Measurements from ENCODE around the gene IQGAP1. TPM values are rescaled to one million over a fixed set of nuclear protein-coding genes. Genes with fewer than 3 reads are reported as not detected.

IQGAP1 gene
- total RNA-seq, 1 experiment from 2014 or later: 113 TPM

- H3K27ac ChIP-seq (ENCODE audit: low read depth, low read length): no peak overlapping the region
- DNase-seq (ENCODE audit: low read depth, low spot score) (no peak), ATAC-seq (no peak)
- no peak for TF ChIP-seq RAD21 (IDR thresholded peaks at IDR 0.05; ENCODE audit: low read depth)
- ChIA-PET RAD21 (ENCODE audit: low non-redundant PET in 1 of 2, low total read pairs in 2 of 2, uncharacterized antibody in 2 of 2, unreplicated experiment in 2 of 2) (no interaction called here), CTCF (no interaction called here), POLR2A (no interaction called here)
- intact Hi-C loops (cut with micrococcal nuclease): loop anchor here (10.0 kb wide), 2 partner anchors 205 to 345 kb away; no protein-coding TSS in a partner anchor
- no peaks in the 10 kb centered on the region for H3K4me1 ChIP-seq (ENCODE audit: control insufficient read depth in 1 of 2, insufficient read depth in 2 of 2, low read length in 2 of 2)
- H3K9ac ChIP-seq (ENCODE audit: low read length): no peak overlapping the region
- H3K4me2 ChIP-seq (ENCODE audit: low read length): no peak overlapping the region
- no peaks in the 10 kb centered on the region for H3K79me2 ChIP-seq (ENCODE audit: insufficient read depth, low read length)
- H3K4me3 ChIP-seq (replicated peaks in 1 of 2; ENCODE audit: low read depth in 1 of 2, low read length in 2 of 2): no peak overlapping the region
- no peaks in the 10 kb centered on the region for H3K27me3 ChIP-seq (ENCODE audit: insufficient read depth, low read length)
- H3K9me2 ChIP-seq (ENCODE audit: insufficient read depth): no peaks in the 10 kb centered on the region
- no peaks in the 10 kb centered on the region for H3K9me3 ChIP-seq (ENCODE audit: control insufficient read depth in 1 of 2, insufficient read depth in 1 of 2, low read depth in 1 of 2, low read length in 2 of 2)
- no peaks in the 10 kb centered on the region for H4K20me1 ChIP-seq (ENCODE audit: insufficient read depth)
- no TSS peak for BruUV-seq (replicated peaks)
- H2AFZ ChIP-seq (ENCODE audit: low read depth, low read length, poor library complexity, severe bottlenecking): no peak overlapping the region
- peaks cover 27 to 44% of the 10 kb centered on the region in 2 experiments for H3K36me3 ChIP-seq (ENCODE audit: control insufficient read depth in 1 of 2, insufficient read depth in 2 of 2, low read length in 2 of 2)
Measured at GRCh38 chr15:90489514-90489913, 101.5 kb downstream of the IQGAP1 start.

GRCh38 chr15:90489944-90490343 is 101.9 kb downstream of the IQGAP1 start:
- H3K27me3 ChIP-seq (ENCODE audit: insufficient read depth, low read length): no peaks in the 10 kb centered on the region
- ATAC-seq (no peak), DNase-seq (ENCODE audit: low read depth, low spot score) (no peak)
- no peaks in the 10 kb centered on the region for H3K79me2 ChIP-seq (ENCODE audit: insufficient read depth, low read length)
- H3K27ac ChIP-seq (ENCODE audit: low read depth, low read length): no peak overlapping the region
- ChIA-PET POLR2A (no interaction called here), RAD21 (ENCODE audit: low non-redundant PET in 1 of 2, low total read pairs in 2 of 2, uncharacterized antibody in 2 of 2, unreplicated experiment in 2 of 2) (no interaction called here), CTCF (no interaction called here)
- no peak for TF ChIP-seq TCF7L2 (IDR thresholded peaks at IDR 0.05; ENCODE audit: borderline replicate concordance, extremely low read depth, insufficient read depth, insufficient read length)
- TF ChIP-seq ZBTB33 (IDR thresholded peaks at IDR 0.05; ENCODE audit: extremely low read depth, insufficient replicate concordance, low read length): no peak
- no peak for TF ChIP-seq POLR2A (IDR thresholded peaks at IDR 0.05; ENCODE audit: borderline replicate concordance, extremely low read depth, insufficient read depth, insufficient read length)
- no peak for TF ChIP-seq SP1 (IDR thresholded peaks at IDR 0.05; ENCODE audit: low read depth)
- TF ChIP-seq ZNF274 (IDR thresholded peaks at IDR 0.05; ENCODE audit: low read depth, low read length): no peak
- no peak for TF ChIP-seq EGR1 (IDR thresholded peaks at IDR 0.05; ENCODE audit: low read depth)
- no peak overlapping the region for H3K4me3 ChIP-seq (replicated peaks in 1 of 2; ENCODE audit: low read depth in 1 of 2, low read length in 2 of 2)
- no peaks in the 10 kb centered on the region for H3K9me3 ChIP-seq (ENCODE audit: control insufficient read depth in 1 of 2, insufficient read depth in 1 of 2, low read depth in 1 of 2, low read length in 2 of 2)
- intact Hi-C loops (cut with micrococcal nuclease): loop anchor here (10.0 kb wide), 2 partner anchors 205 to 345 kb away; no protein-coding TSS in a partner anchor
- no peak overlapping the region for H3K9ac ChIP-seq (ENCODE audit: low read length)
- peaks cover 27 to 47% of the 10 kb centered on the region in 2 experiments for H3K36me3 ChIP-seq (ENCODE audit: control insufficient read depth in 1 of 2, insufficient read depth in 2 of 2, low read length in 2 of 2)
- no peaks in the 10 kb centered on the region for H3K9me2 ChIP-seq (ENCODE audit: insufficient read depth)
- no peaks in the 10 kb centered on the region for H3K4me1 ChIP-seq (ENCODE audit: control insufficient read depth in 1 of 2, insufficient read depth in 2 of 2, low read length in 2 of 2)
- no TSS peak for BruUV-seq (replicated peaks)
- H2AFZ ChIP-seq (ENCODE audit: low read depth, low read length, poor library complexity, severe bottlenecking): no peak overlapping the region
- H3K4me2 ChIP-seq (ENCODE audit: low read length): no peak overlapping the region
- H4K20me1 ChIP-seq (ENCODE audit: insufficient read depth): no peaks in the 10 kb centered on the region
